22Rv1 (cell line): ENCODE results near the gene LCN9.

Source experiments
- H3K27ac ChIP-seq: fragments of 450-650 bp; 2 replicates; pipeline ENCODE4 v1.5.1; 2017
- CTCF ChIP-seq: fragments of 450-650 bp; IDR thresholded peaks from 2 replicates; pipeline ENCODE4 v1.5.1; 2017; ENCODE audit warnings: mild to moderate bottlenecking
- ZFX ChIP-seq: fragments of 450-650 bp; IDR thresholded peaks from 2 replicates; pipeline ENCODE4 v1.6.1; 2017; ENCODE audit warnings: antibody characterized with exemption, borderline replicate concordance

Gene LCN9

GRCh38 chr9:135683401-135684034 lies 20.4 kb downstream of the LCN9 start:
- H3K27ac ChIP-seq = no peak overlapping the region
- TF ChIP-seq ZFX = no peak
- TF ChIP-seq CTCF = no peak

GRCh38 chr9:135684691-135685090 lies 21.6 kb downstream of the LCN9 start:
- no peak overlapping the region for H3K27ac ChIP-seq
- TF ChIP-seq ZFX (no peak), CTCF (no peak)

GRCh38 chr9:135687216-135687615 lies 24.1 kb downstream of the LCN9 start:
- TF ChIP-seq ZFX (no peak), CTCF (no peak)

GRCh38 chr9:135689011-135689410 lies 25.9 kb downstream of the LCN9 start:
- no peak overlapping the region for H3K27ac ChIP-seq
- TF ChIP-seq CTCF = no peak
- TF ChIP-seq ZFX = no peak

More at GRCh38 chr9:135687216-135687615, 24.1 kb downstream of the LCN9 start:
- H3K27ac ChIP-seq = no peak overlapping the region

GRCh38 chr9:135690836-135691570 lies 27.9 kb downstream of the LCN9 start:
- H3K27ac ChIP-seq = no peak overlapping the region
- no peak for TF ChIP-seq CTCF
- no peak for TF ChIP-seq ZFX

- H3K27ac ChIP-seq = no peak overlapping the region
- TF ChIP-seq ZFX (no peak), CTCF (no peak)
These were observed 29.3 kb downstream of the LCN9 start for GRCh38 chr9:135692410-135692809.

- no peak overlapping the region for H3K27ac ChIP-seq
- TF ChIP-seq CTCF (no peak), ZFX (no peak)
These were observed 30.2 kb downstream of the LCN9 start for GRCh38 chr9:135693265-135693664.
